ENCODE measurements around the gene SLC35F5.
"Not testable (repeated sequence)": the region's sequence is repeated elsewhere in the genome, so short reads cannot be mapped to it uniquely, and the experiment has no call there.

The SLC35F5 gene

DNA sequence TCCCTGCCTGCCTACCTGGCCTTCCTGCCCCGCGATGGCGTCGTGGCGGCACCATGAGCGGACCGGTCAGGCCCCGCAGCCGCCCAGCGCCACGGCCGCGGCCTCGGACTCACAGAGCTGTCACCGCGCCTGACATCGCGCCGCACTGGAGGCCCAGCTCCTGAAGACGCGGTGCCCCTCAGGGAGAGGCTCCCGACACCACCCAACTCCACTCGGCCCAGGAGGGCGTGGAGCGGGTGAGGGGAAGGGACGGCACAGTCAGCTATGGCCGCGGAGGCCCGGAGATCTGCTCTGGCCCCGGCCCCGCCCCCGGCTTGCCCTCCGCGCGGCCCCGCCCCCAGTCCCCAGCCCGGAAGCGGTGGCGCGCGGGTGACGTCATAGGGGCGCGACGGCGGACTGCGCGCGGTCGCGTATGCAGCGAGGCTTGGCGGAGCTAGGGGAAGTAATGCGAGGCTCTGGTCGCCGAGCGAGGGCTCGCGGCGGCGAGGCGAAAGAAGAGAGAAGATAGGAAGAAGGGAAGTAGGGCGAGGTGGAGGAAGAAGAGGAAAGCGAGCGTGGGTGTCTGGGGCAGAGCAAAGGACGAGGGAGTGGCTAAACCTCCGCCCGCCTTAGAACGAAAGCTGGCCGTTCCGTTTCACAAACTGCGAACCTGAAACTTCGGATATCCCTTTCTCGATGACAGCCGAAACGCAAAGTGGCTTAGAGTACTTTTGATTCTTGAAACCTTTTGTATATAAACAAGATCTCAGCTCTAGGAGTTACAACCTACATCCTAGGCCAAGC, at the start of gene SLC35F5:
SLC35F5 (minus strand) TSS at position 288 of the 783 bp plus-strand sequence; CDS start at position 55, 233 bp downstream.
- peak; percentile 95 for DNase-seq

- no peak for DNase-seq
Observed at GRCh38 chr2:113799375-113799774, 42.9 kb upstream of the SLC35F5 start.

GRCh38 chr2:113797237-113797636, 40.8 kb upstream of the SLC35F5 start:
- no peak for DNase-seq

- no peak for DNase-seq
Observed at GRCh38 chr2:113796592-113797175, 40.2 kb upstream of the SLC35F5 start.

DNA sequence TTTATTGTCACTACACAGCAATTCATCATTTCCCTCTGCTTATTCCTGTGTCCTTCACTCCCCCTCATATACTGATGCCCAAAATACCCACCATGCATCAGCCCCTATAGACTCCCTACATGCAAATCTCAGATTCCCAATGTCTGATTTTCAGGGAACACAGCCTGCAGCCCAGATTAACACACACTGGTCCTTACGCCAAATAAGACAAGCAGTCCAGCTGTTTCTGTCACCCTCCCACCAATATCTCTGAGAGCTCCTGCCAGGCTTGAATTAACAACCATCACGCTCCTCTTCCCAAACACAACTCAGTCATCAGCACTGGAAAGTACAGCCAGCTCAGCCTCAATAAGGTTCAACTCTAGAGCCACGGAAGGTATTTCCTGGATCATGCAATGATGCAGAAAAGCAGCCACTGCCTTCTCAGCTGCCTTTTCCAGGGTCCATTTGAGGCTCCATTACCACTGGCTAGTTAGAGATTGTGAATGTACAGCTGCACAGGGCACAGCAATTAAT, 39.0 kb upstream of the SLC35F5 start:
- DNase-seq: no peak

GRCh38 chr2:113791697-113792590, 35.5 kb upstream of the SLC35F5 start:
- DNase-seq: peak; percentile 17

GRCh38 chr2:113784823-113785744, 28.6 kb upstream of the SLC35F5 start:
- DNase-seq: no peak

DNA sequence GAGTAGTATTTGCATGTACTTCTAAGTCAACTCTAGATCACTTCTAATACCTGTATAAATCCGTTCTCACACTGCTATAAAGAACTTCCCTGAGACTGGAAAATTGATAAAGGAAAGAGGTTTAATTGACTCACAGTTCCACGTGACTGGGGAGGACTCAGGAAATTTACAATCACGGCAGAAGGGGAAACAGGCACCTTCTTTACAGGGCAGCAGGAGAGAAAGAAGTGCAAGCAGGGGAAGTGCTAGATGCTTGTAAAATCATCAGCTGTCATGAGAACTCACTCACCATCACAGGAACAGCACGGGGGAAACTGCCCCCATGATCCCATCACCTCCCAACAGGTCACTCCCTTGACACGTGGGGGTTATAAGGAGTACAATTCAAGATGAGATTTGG, 24.0 kb upstream of the SLC35F5 start:
- DNase-seq: no peak

DNA sequence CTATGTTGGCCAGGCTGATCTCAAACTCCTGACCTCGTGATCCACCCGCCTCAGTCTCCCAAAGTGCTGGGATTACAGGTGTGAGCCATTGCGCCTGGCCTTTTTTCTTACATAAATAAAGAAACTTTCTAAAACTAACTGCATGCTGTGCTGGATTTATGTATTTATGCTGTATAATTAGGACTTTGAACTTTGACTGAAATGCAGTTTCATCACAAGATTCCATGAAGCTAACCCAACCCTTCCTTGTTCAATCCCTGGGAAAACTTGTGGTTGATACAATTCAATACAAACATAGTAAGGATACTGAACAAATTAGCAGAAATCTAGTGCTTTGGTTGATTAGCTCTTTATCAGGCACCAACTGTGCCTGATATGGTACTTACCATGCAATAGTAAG, 20.9 kb upstream of the SLC35F5 start:
- no peak for DNase-seq

- no peak for DNase-seq
Observed at GRCh38 chr2:113776949-113777348, 20.5 kb upstream of the SLC35F5 start.

GRCh38 chr2:113774616-113775015, 18.2 kb upstream of the SLC35F5 start:
- not testable (repeated sequence) for DNase-seq

DNA sequence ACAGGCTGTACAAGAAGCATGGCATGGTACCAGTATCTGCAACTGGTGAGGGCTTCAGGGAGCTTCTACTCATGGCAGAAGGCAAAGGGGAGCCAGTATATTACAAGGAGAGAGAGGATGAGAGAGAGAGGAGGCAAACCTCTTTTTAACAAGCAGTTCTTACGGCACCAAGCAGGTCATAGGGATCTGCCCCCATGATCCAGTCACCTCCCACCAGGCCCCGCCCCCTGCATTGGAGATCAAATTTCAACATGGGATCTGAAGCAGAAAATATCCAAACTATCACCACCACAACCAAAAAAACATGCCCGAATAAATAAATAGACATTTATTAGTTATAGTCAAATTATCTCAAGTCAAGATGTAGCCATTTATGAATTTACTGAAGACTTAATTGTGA, 14.5 kb upstream of the SLC35F5 start:
- no peak for DNase-seq

- DNase-seq: no peak
Observed at GRCh38 chr2:113769555-113769954, 13.1 kb upstream of the SLC35F5 start.

GRCh38 chr2:113768770-113769169, 12.3 kb upstream of the SLC35F5 start:
- DNase-seq: no peak

GRCh38 chr2:113767811-113768460, 11.5 kb upstream of the SLC35F5 start:
- no peak for DNase-seq

- DNase-seq: no peak
Observed at GRCh38 chr2:113765276-113765675, 8.8 kb upstream of the SLC35F5 start.

DNA sequence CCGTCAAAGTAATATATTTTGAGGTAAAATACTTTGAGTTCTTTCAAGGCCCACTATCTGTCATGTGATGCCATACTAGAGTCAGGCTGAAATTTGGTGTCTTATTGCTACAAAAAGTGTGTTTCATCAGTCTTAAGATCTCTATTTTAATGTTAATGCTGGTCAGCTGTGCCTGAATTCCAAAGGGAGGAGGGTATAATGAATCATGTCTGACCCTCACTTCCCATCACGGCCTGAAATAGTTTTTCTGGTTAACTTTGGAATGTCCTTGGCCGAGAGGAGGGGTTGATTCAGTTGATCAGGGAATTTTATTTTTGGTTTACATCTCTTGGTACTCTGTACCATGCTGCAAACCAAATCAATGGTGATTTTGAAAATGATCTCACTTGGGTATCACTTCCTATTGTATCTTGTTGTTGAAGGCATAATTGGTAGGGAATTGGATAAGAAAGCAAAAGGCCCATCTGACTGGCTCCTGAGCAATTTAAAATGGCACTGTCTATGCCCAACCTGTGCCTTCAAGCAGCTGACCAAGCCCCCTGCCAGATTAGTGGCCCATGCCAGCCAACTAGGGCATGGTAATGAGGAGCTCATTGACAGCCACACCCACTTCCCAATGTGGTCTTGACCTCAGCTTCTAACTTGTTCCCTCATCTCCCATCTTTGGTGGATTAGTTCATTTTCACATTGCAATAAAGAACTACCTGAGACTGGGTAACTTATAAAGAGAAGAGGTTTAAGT, 6.1 kb upstream of the SLC35F5 start:
- no peak for DNase-seq

DNA sequence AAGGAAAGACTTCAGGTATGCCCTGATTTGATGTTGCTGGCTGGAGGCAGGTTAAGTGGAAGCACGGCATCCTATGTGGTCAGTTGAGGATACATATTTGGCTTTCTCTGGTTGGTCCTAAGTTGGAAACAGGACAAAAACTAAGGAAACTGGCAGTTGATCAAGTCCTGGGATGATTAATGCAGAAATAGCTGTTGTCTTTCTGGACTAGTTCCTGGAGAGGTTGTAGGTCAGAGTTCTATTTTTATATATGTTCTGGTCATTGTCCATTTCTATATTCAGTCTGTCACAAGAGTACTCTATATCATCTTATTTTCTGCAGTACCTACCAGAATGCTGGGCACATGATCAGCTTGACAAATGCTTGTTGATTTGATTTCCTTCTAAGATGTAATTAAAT, 4.0 kb upstream of the SLC35F5 start:
- no peak for DNase-seq

DNA sequence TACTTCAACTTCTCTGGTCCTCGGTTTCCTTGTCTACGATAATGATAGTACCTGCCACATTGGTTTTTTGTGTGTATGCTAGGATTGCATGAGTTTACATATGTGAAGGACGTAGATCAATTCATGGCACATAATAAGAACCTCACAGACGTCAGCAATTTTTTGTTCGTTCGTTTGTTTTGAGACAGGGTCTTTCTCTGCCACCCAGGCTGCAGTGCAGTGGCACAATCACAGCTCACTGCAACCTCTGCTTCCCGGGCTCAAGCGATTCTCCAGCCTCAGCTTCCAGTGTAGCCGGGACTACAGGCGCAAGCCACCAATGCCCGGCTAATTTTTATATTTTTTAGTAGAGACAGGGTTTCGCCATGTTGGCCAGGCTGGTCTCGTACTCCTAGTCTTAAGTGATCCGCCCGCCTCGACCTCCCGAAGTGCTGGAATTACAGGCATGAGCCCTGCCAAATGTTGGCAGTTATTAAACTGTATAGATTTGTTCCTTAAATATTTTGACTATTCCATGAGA, 756 bp upstream of the SLC35F5 start:
- DNase-seq: no peak

GRCh38 chr2:113755835-113756354, 547 bp downstream of the SLC35F5 start:
- peak; percentile 65 for DNase-seq
